SU-DHL-6 (cell line): Measurements from ENCODE around the gene RNU5D-1.

ENCODE experiments used
- H2AFZ ChIP-seq: fragments of 200-600 bp; sonication (generic); 2 replicates; pipeline ENCODE4 v1.6.1; 2014; ENCODE audit warnings: low read depth, mild to moderate bottlenecking, moderate library complexity, mixed read lengths, antibody characterized with exemption, low read length; ENCODE audit not compliant: severe bottlenecking
- H3F3A ChIP-seq: fragments of 200-600 bp; shearing (Covaris generic); 2 replicates; pipeline ENCODE4 v1.6.0; 2016; ENCODE audit warnings: antibody characterized with exemption, mild to moderate bottlenecking; ENCODE audit not compliant: insufficient read depth
- H3K27ac ChIP-seq: fragments of 200-600 bp; sonication (generic); 2 replicates; pipeline ENCODE4 v1.5.1; 2016; ENCODE audit warnings: low read depth, mild to moderate bottlenecking, low read length, moderate library complexity, mixed read lengths
- H3K27me3 ChIP-seq: fragments of 200-600 bp; sonication (generic), shearing (Covaris generic); 2 replicates; pipeline ENCODE4 v1.6.0; 2014; ENCODE audit warnings: mild to moderate bottlenecking, low read length
- H3K36me3 ChIP-seq: fragments of 200-600 bp; sonication (generic); 2 replicates; pipeline ENCODE4 v1.6.1; 2014; ENCODE audit warnings: mild to moderate bottlenecking, low read length, mixed read lengths
- H3K4me2 ChIP-seq: fragments of 300-600, 200-600 bp; shearing (Covaris generic), sonication (generic); 2 replicates; pipeline ENCODE4 v1.6.0; 2014; ENCODE audit warnings: low read length, low read depth, mild to moderate bottlenecking; ENCODE audit not compliant: poor library complexity, severe bottlenecking
- H3K4me3 ChIP-seq: fragments of 200-600 bp; sonication (generic); 2 replicates; pipeline ENCODE4 v1.5.1; 2014; ENCODE audit warnings: antibody characterized with exemption, low read length, mild to moderate bottlenecking, mixed read lengths; ENCODE audit not compliant: insufficient read depth, poor library complexity, severe bottlenecking
- H3K79me2 ChIP-seq: fragments of 200-600 bp; sonication (generic); 2 replicates; pipeline ENCODE4 v1.6.1; 2014; ENCODE audit warnings: mild to moderate bottlenecking, low read length, moderate library complexity; ENCODE audit not compliant: insufficient read depth
- H3K9ac ChIP-seq: fragments of 200-600 bp; sonication (generic); 2 replicates; pipeline ENCODE4 v1.7.0; 2014; ENCODE audit warnings: mild to moderate bottlenecking, low read length
- H3K9me2 ChIP-seq: fragments of 200-600 bp; sonication (generic); replicated peaks from 2 replicates; pipeline ENCODE4 v1.6.1; 2014; ENCODE audit warnings: low read length; ENCODE audit not compliant: insufficient read depth
- H3K9me3 ChIP-seq: fragments of 200-600 bp; sonication (generic); 2 replicates; pipeline ENCODE4 v1.6.1; 2014; ENCODE audit warnings: low read length, mixed read lengths; ENCODE audit not compliant: insufficient read depth
- H4K20me1 ChIP-seq: fragments of 200-600 bp; sonication (generic); 2 replicates; pipeline ENCODE4 v1.6.1; 2014; ENCODE audit warnings: low read depth, mild to moderate bottlenecking, antibody characterized with exemption, low read length, moderate library complexity, mixed read lengths
- CTCF ChIP-seq: fragments of 200-600 bp; sonication (generic); IDR thresholded peaks from one replicate; pipeline ENCODE4 v1.5.1; 2017; ENCODE audit warnings: antibody characterized with exemption, mild to moderate bottlenecking, low read length, moderate library complexity; ENCODE audit not compliant: insufficient read depth, poor library complexity, severe bottlenecking
- EZH2phosphoT487 ChIP-seq: fragments of 200-600 bp; sonication (generic), shearing (Covaris generic); conservative IDR thresholded peaks from 2 replicates; pipeline ENCODE4 v1.6.1; 2018; ENCODE audit warnings: mild to moderate bottlenecking, antibody characterized with exemption, low read length, moderate library complexity, mixed read lengths

RNU5D-1 gene

GRCh38 chr1:44747878-44748277, 16.9 kb upstream of the RNU5D-1 start:
- H3K27ac ChIP-seq: no peak overlapping the region
- no peak overlapping the region for H2AFZ ChIP-seq
- no peak for TF ChIP-seq CTCF
- TF ChIP-seq EZH2phosphoT487: no peak
- H3K27me3 ChIP-seq: no peaks in the 10 kb centered on the region
- H3F3A ChIP-seq: no peaks in the 10 kb centered on the region; the same call in none of the 2 replicates
- H3K9me3 ChIP-seq: no peaks in the 10 kb centered on the region
- H3K4me3 ChIP-seq: no peak overlapping the region
- H3K79me2 ChIP-seq: peaks cover 31% of the 10 kb centered on the region
- H3K9me2 ChIP-seq: no peaks in the 10 kb centered on the region
- no peak overlapping the region for H3K4me2 ChIP-seq
- no peaks in the 10 kb centered on the region for H4K20me1 ChIP-seq
- H3K36me3 ChIP-seq: peaks cover 29% of the 10 kb centered on the region; the same call in 1 of the 2 replicates
- no peak overlapping the region for H3K9ac ChIP-seq

GRCh38 chr1:44743211-44743610, 12.2 kb upstream of the RNU5D-1 start:
- Histone ChIP-seq H3K79me2 (peaks cover 57% of the 10 kb centered on the region), H3K9ac (peak overlapping the region; percentile 5; the same call in 1 of the 2 replicates), H3K27me3 (no peaks in the 10 kb centered on the region), H4K20me1 (no peaks in the 10 kb centered on the region), H3K4me3 (no peak overlapping the region), H2AFZ (no peak overlapping the region), H3K9me3 (no peaks in the 10 kb centered on the region), H3K9me2 (no peaks in the 10 kb centered on the region), H3K27ac (no peak overlapping the region), H3K36me3 (peaks cover 26% of the 10 kb centered on the region), H3K4me2 (no peak overlapping the region), H3F3A (no peaks in the 10 kb centered on the region)
- no peak for TF ChIP-seq EZH2phosphoT487
- no peak for TF ChIP-seq CTCF

- Histone ChIP-seq H3K36me3 (peaks cover 11% of the 10 kb centered on the region), H3K27ac (peak overlapping the region; percentile 77), H3K9me2 (no peaks in the 10 kb centered on the region), H4K20me1 (no peaks in the 10 kb centered on the region), H3K9ac (peak overlapping the region; percentile 95), H3K27me3 (no peaks in the 10 kb centered on the region), H3K4me3 (peak overlapping the region; percentile 80), H3K9me3 (no peaks in the 10 kb centered on the region), H3K79me2 (peaks cover 45% of the 10 kb centered on the region), H3K4me2 (peak overlapping the region; percentile 97), H3F3A (no peaks in the 10 kb centered on the region), H2AFZ (peak overlapping the region; percentile 45)
- no peak for TF ChIP-seq EZH2phosphoT487
- TF ChIP-seq CTCF: no peak
Measured at GRCh38 chr1:44740179-44740617, 9.2 kb upstream of the RNU5D-1 start.
